ENCODE data around the gene DIP2C. TPM values are rescaled to one million over a fixed set of nuclear protein-coding genes. Genes with fewer than 3 reads are reported as not detected.
"Not testable (repeated sequence)": the region's sequence is repeated elsewhere in the genome, so short reads cannot be mapped to it uniquely, and the experiment has no call there.

The DIP2C gene
- total RNA-seq, 1 donor from 2014 or later: 2.5 TPM

GRCh38 chr10:452512-453426, 236.7 kb downstream of the DIP2C start:
- intact Hi-C loops (cut with micrococcal nuclease): no loop called here

DNA sequence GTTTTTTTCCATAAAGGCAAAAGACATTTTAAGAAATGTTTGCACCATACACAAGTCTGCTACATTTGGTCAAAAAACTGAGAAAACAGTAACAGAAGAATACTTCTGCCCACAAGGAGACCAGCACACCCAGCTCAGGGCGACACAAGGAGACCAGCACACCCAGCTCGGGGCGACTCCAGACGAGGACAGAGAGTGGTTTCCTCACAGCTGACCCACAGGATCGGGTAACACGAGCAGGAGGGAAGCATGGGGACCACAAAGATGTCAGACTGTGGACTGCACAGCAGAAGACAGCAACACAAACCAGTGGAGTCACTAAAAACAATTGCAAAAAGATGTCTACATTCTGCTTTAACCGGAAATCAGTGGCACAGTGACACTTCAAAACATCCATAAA, 237.6 kb downstream of the DIP2C start:
- intact Hi-C loops (cut with micrococcal nuclease): loop anchor here (1.0 kb wide), 1 partner anchor 15 kb away; no protein-coding TSS in a partner anchor

GRCh38 chr10:451021-451471, 238.4 kb downstream of the DIP2C start:
- intact Hi-C loops (cut with micrococcal nuclease): loop anchor here (1.0 kb wide), 1 partner anchor 14 kb away; no protein-coding TSS in a partner anchor

DNA sequence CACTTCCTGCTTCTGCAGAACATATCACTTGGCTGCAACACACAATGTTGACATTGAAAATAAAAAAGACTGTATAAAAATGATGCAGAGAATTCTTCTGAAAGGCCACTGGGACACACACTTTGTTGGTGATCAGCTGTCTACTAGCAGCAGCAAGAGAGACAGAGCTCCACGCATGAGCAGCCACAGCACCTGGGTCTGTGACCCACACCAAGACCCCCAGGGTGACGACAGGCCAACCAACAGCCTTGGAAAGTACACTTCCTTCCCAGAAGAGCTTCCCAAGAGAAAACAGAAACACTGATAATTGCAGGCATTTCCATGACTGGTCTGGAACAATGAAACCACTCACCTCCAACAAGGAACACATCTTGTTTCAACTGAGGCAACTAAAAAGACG, 239.0 kb downstream of the DIP2C start:
- intact Hi-C loops (cut with micrococcal nuclease): no loop called here

- intact Hi-C loops (cut with micrococcal nuclease): not testable (repeated sequence)
These were observed 240.1 kb downstream of the DIP2C start for GRCh38 chr10:449331-449730.

- intact Hi-C loops (cut with micrococcal nuclease): no loop called here
These were observed 246.0 kb downstream of the DIP2C start for GRCh38 chr10:443459-443858.

- intact Hi-C loops (cut with micrococcal nuclease): no loop called here
These were observed 247.3 kb downstream of the DIP2C start for GRCh38 chr10:442209-442608.

GRCh38 chr10:441659-442058, 247.8 kb downstream of the DIP2C start:
- intact Hi-C loops (cut with micrococcal nuclease): no loop called here

DNA sequence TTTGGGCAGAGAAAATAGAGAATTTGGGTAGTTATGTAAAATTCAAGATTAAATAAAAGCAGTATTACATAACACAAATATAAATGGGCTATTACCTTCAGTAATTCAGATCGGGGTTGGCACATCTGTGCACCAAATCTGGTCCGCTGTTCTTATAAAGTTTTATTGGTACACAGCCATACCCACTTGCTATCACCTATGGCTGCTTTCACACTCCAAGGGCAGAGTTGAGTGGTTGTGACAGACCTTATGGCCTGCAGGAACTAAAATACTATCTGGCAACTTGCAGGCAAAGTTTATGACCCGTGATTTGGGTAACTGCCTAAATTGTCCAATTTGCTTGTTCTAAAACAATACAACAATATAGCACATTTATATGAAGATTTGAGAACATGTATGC, 249.3 kb downstream of the DIP2C start:
- intact Hi-C loops (cut with micrococcal nuclease): no loop called here

- intact Hi-C loops (cut with micrococcal nuclease): loop anchor here (1.0 kb wide), 1 partner anchor 13 kb away; no protein-coding TSS in a partner anchor
These were observed 251.6 kb downstream of the DIP2C start for GRCh38 chr10:437698-438490.

DNA sequence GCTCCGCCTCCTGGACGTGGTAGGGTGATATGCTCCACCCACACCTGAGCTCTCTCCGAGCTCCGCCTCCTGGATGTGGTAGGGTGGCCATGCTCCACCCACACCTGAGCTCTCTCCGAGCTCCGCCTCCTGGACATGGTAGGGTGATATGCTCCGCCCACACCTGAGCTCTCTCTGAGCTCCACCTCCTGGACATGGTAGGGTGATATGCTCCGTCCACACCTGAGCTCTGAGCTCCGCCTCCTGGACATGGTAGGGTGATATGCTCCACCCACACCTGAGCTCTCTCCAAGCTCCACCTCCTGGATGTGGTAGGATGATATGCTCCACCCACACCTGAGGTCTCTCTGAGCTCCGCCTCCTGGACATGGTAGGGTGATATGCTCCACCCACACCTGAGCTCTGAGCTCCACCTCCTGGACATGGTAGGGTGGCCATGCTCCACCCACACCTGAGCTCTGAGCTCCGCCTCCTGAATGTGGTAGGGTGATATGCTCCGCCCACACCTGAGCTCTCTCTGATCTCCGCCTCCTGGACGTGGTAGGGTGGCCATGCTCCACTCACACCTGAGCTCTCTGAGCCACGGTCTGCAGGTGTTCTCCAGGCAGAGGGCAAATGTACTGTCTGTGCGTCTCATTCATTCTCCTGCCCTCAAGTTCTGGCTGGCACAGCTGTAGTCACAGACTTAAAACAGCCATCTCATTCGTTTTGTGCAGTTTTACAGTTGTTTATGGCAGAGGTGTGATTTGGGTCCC, 252.4 kb downstream of the DIP2C start:
- intact Hi-C loops (cut with micrococcal nuclease): loop anchor here (1.0 kb wide), 1 partner anchor 14 kb away; no protein-coding TSS in a partner anchor

GRCh38 chr10:436013-436697, 253.3 kb downstream of the DIP2C start:
- intact Hi-C loops (cut with micrococcal nuclease): no loop called here

DNA sequence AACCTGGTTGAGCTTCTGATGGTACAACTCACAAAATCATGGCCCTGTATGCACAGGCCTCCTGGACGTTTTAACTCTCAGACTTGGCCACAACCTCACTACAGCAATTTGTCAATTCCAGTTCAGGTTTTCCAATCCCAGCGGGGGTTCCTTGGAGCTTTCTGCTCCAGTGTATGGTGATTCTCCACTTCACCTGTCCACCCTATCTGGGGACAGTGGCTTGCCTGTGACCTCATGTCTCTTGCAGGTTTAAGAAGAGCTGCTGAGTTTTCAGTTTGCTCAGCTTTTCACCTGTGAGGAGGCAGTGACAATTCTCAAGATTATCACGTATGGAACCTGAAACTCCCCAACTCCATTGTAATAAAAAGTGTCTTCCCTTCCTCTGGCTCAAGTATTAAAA, 254.1 kb downstream of the DIP2C start:
- intact Hi-C loops (cut with micrococcal nuclease): no loop called here

GRCh38 chr10:429696-430095, 259.8 kb downstream of the DIP2C start:
- intact Hi-C loops (cut with micrococcal nuclease): no loop called here

DNA sequence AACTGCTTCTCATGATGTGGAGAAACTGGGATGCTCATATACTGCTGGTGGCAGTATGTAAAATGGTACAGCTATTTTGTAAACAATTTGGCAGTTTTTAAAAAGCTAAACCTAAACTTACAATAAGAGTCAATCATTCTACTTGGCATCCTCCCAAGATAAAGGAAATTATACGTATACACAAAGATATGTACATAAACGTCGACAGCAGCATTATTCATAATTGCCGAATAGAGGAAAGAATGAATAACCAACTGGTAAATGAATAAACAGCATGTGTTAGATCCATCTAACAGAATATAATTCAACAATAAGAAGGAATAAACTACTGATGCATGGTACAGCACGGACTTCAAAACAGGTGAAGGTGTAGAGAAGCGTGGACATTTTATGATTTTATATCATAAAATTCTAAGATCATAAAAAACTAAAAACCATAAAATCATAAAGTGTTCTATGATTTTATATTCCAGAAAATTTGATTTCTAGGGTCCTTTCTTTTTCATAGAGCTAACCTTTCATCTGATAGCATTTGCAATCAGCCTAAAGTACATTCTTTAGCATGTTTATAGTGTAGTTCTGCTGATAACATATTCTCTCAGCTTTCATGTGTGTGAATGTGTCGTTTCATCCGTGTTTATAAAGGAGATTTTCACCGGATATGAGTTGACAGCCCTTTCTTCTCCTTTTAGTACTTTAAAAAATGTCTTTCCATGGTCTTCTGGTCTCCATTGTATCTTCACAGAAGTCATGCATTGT, 261.5 kb downstream of the DIP2C start:
- intact Hi-C loops (cut with micrococcal nuclease): no loop called here

DNA sequence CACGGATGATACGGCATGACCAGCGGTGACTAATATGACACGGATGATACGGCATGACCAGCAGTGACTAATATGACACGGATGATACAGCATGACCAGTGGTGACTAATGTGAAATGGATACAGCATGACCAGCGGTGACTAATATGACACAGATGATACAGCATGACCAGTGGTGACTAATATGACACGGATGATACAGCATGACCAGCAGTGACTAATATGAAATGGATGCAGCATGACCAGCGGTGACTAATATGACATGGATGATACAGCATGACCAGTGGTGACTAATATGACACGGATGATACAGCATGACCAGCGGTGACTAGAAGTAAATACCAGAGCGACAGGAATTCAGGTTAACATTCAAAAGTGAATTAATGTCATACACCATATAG, 264.1 kb downstream of the DIP2C start:
- intact Hi-C loops (cut with micrococcal nuclease): not testable (repeated sequence)

GRCh38 chr10:424724-425123, 264.7 kb downstream of the DIP2C start:
- intact Hi-C loops (cut with micrococcal nuclease): not testable (repeated sequence)

DNA sequence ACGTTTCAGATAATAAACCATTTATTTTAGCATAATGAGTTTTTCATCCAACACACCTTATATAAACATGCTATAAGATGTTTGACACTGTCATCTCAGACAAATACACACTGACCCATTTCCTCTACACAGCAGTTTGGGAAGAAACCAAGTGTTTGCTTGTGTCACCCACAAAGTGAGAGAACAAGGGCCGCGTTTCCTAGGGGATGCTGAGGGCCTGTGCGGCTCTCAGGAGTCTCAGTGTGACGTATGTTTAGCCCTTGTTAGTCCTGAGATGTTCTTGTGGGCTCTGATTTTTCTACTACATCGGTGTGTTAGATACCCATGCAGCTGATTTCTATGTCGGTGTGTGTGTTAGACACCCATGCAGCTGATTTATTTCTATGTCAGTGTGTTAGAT, 266.3 kb downstream of the DIP2C start:
- intact Hi-C loops (cut with micrococcal nuclease): no loop called here

- intact Hi-C loops (cut with micrococcal nuclease): no loop called here
These were observed 266.8 kb downstream of the DIP2C start for GRCh38 chr10:422675-423074.

DNA sequence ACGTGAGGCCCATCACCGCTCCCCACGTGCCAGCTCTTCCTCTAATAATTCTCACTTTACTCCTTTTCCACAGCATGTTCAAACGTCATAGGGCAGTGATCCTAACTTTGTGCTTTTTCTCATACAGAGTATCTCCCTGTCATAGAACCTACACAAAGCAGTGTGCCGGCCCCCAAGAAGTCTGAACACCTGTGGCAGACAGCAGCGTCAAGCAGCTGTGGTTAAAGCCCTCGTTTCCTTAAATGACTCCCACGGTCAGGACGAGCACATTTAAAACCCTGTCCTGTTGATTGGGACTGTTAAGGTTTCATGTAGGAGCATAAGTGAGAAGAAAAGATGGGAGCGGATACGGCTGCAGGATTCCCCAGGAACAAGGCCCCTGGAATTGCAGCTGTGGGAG, 267.2 kb downstream of the DIP2C start:
- intact Hi-C loops (cut with micrococcal nuclease): no loop called here
